SK-N-SH treated with all-trans-retinoic acid at 6 μM for 48 hours (cell line): Measurements from ENCODE around the gene SLCO3A1.

Experiments
- ATAC-seq: fragments of 200-7000 bp; cut with Tn5 transposase; 3 replicates; pipeline ENCODE4 v1.9.1; 2020; ENCODE audit warnings: mild to moderate bottlenecking, moderate library complexity
- ARNTL ChIP-seq: fragments of 450-650 bp; formaldehyde crosslinking; IDR thresholded peaks from 2 replicates; pipeline ENCODE4 v1.5.0; 2020; ENCODE audit warnings: low read depth, mild to moderate bottlenecking, moderate library complexity, borderline replicate concordance
- BACH2 ChIP-seq: fragments of 250-450 bp; sonication (Bioruptor Pico); IDR thresholded peaks from 2 replicates; pipeline ENCODE4 v1.9.0; 2021; ENCODE audit warnings: mild to moderate bottlenecking, borderline replicate concordance
- CREB5 ChIP-seq: fragments of 250-450 bp; sonication (Bioruptor Pico); IDR thresholded peaks from 2 replicates; pipeline ENCODE4 v1.5.1; 2020; ENCODE audit warnings: low read depth, mild to moderate bottlenecking, moderate library complexity
- CSDC2 ChIP-seq: fragments of 250-450 bp; sonication (Bioruptor Pico); IDR thresholded peaks from 2 replicates; pipeline ENCODE4 v1.5.0; 2020; ENCODE audit warnings: mild to moderate bottlenecking, moderate library complexity
- CSRNP3 ChIP-seq: fragments of 250-450 bp; sonication (Bioruptor Pico); IDR thresholded peaks from 2 replicates; pipeline ENCODE4 v1.5.1; 2021; ENCODE audit warnings: mild to moderate bottlenecking, moderate library complexity
- ESRRG ChIP-seq: fragments of 250-450 bp; sonication (Bioruptor Pico); IDR thresholded peaks from 2 replicates; pipeline ENCODE4 v1.6.1; 2021; ENCODE audit warnings: mild to moderate bottlenecking
- GLIS3 ChIP-seq: fragments of 250-450 bp; sonication (Bioruptor Pico); IDR thresholded peaks from 2 replicates; pipeline ENCODE4 v1.5.0; 2020; ENCODE audit warnings: mild to moderate bottlenecking, moderate library complexity
- ISL1 ChIP-seq: fragments of 250-450 bp; sonication (Bioruptor Pico); IDR thresholded peaks from 2 replicates; pipeline ENCODE4 v2.1.2; 2022; ENCODE audit warnings: mild to moderate bottlenecking, moderate library complexity
- PATZ1 ChIP-seq: fragments of 250-450 bp; sonication (Bioruptor Pico); IDR thresholded peaks from 2 replicates; pipeline ENCODE4 v1.8.0; 2020; ENCODE audit warnings: mild to moderate bottlenecking, moderate library complexity, borderline replicate concordance
- POU6F1 ChIP-seq: fragments of 250-450 bp; sonication (Bioruptor Pico); IDR thresholded peaks from 2 replicates; pipeline ENCODE4 v1.8.0; 2021; ENCODE audit warnings: low read depth, mild to moderate bottlenecking, moderate library complexity, borderline replicate concordance
- PPARA ChIP-seq: fragments of 250-450 bp; sonication (Bioruptor Pico); IDR thresholded peaks from 2 replicates; pipeline ENCODE4 v1.5.0; 2020; ENCODE audit warnings: mild to moderate bottlenecking, borderline replicate concordance
- RARB ChIP-seq: fragments of 250-450 bp; sonication (Bioruptor Pico); IDR thresholded peaks from 2 replicates; pipeline ENCODE4 v1.8.0; 2021; ENCODE audit warnings: mild to moderate bottlenecking, moderate library complexity
- SNAI2 ChIP-seq: fragments of 250-450 bp; sonication (Bioruptor Pico); IDR thresholded peaks from 2 replicates; pipeline ENCODE4 v1.5.0; 2020; ENCODE audit warnings: mild to moderate bottlenecking, moderate library complexity
- TCF4 ChIP-seq: fragments of 250-450 bp; sonication (Bioruptor Pico); IDR thresholded peaks from 2 replicates; pipeline ENCODE4 v1.8.0; 2021; ENCODE audit warnings: mild to moderate bottlenecking, moderate library complexity, borderline replicate concordance
- TOX ChIP-seq: fragments of 250-450 bp; sonication (Bioruptor Pico); IDR thresholded peaks from 2 replicates; pipeline ENCODE4 v1.8.0; 2021; ENCODE audit warnings: mild to moderate bottlenecking, moderate library complexity, borderline replicate concordance
- TSHZ2 ChIP-seq: fragments of 250-450 bp; sonication (Bioruptor Pico); IDR thresholded peaks from 2 replicates; pipeline ENCODE4 v1.5.0; 2020; ENCODE audit warnings: mild to moderate bottlenecking, moderate library complexity
- ZC3H10 ChIP-seq: fragments of 250-450 bp; sonication (Bioruptor Pico); IDR thresholded peaks from 2 replicates; pipeline ENCODE4 v1.5.1; 2021; ENCODE audit warnings: mild to moderate bottlenecking, moderate library complexity
- ZFP3 ChIP-seq: fragments of 250-450 bp; sonication (Bioruptor Pico); IDR thresholded peaks from 2 replicates; pipeline ENCODE4 v1.5.0; 2020; ENCODE audit warnings: mild to moderate bottlenecking, moderate library complexity
- ZFP30 ChIP-seq: fragments of 450-650 bp; formaldehyde crosslinking; IDR thresholded peaks from 2 replicates; pipeline ENCODE4 v1.5.0; 2022; ENCODE audit warnings: mild to moderate bottlenecking, moderate library complexity
- ZNF70 ChIP-seq: fragments of 450-650 bp; formaldehyde crosslinking; IDR thresholded peaks from 2 replicates; pipeline ENCODE4 v1.5.0; 2020; ENCODE audit warnings: mild to moderate bottlenecking, moderate library complexity
- ZNF8 ChIP-seq: fragments of 450-650 bp; formaldehyde crosslinking; IDR thresholded peaks from 2 replicates; pipeline ENCODE4 v1.5.0; 2020; ENCODE audit warnings: mild to moderate bottlenecking, moderate library complexity

SLCO3A1 gene

GRCh38 chr15:91865950-91866349 is 12.4 kb downstream of the SLCO3A1 start:
- TF ChIP-seq ZFP30 (CRISPR knock-in tag), result no peak
- no peak for TF ChIP-seq ZC3H10
- no peak for TF ChIP-seq ARNTL (CRISPR knock-in tag)
- TF ChIP-seq SNAI2 (CRISPR knock-in tag), result no peak
- no peak for TF ChIP-seq GLIS3 (CRISPR knock-in tag)
- no peak for TF ChIP-seq ISL1 (CRISPR knock-in tag)
- TF ChIP-seq RARB (CRISPR knock-in tag), result no peak
- TF ChIP-seq CREB5 (CRISPR knock-in tag), result no peak
- TF ChIP-seq CSRNP3 (CRISPR knock-in tag), result no peak
- TF ChIP-seq TSHZ2, result no peak
- no peak for TF ChIP-seq TCF4
- TF ChIP-seq BACH2, result no peak
- TF ChIP-seq CSDC2, result no peak
- TF ChIP-seq POU6F1, result no peak
- TF ChIP-seq ZFP3 (CRISPR knock-in tag), result no peak
- TF ChIP-seq ZNF8 (CRISPR knock-in tag), result no peak
- TF ChIP-seq ZNF70 (CRISPR knock-in tag), result no peak
- TF ChIP-seq PATZ1 (CRISPR knock-in tag), result no peak
- no peak for TF ChIP-seq PPARA
- no peak for TF ChIP-seq TOX (CRISPR knock-in tag)
- ATAC-seq, result peak; percentile 30

GRCh38 chr15:91866371-91866905 is 12.9 kb downstream of the SLCO3A1 start:
- ATAC-seq, result peak; percentile 70

More at GRCh38 chr15:91866371-91866905, 12.9 kb downstream of the SLCO3A1 start:
- TF ChIP-seq SNAI2 (CRISPR knock-in tag), result 0 out of 2 replicates have a peak, but pooled peaks have one; percentile 18
- peak; percentile 62; the same call in 1 of the 2 replicates for TF ChIP-seq PATZ1 (CRISPR knock-in tag)
- TF ChIP-seq ISL1 (CRISPR knock-in tag), result peak; percentile 81
- TF ChIP-seq TOX (CRISPR knock-in tag), result no peak
- no peak for TF ChIP-seq ESRRG (CRISPR knock-in tag)
